GM19099 (cell line): ENCODE measurements around the gene PTPRD.

ENCODE experiments used
- POLR2A ChIP-seq: IDR thresholded peaks from 3 replicates; pipeline ENCODE4 v1.6.1; 2011; ENCODE audit warnings: low read depth; ENCODE audit not compliant: insufficient read length; ENCODE audit errors: extremely low read depth

PTPRD gene

DNA sequence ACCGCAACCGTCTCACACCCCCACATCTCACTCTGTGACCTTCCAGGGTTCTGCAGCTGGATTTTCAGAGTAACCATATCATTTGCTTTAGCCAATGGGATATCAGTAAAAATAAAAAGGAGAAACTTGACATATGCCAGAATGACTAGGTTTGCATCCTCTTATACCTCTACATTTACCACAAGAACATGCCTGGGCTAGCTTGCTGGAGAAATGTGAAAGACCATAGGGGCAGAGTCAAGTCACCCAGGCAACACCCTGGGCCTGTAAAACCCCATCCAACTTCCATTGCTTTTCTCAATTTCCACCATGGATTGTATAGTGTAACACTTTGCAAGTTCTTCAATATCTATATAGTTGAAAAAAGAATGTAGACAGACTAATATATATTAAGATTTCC is 731.1 kb downstream of the PTPRD start:
- no peak for TF ChIP-seq POLR2A

DNA sequence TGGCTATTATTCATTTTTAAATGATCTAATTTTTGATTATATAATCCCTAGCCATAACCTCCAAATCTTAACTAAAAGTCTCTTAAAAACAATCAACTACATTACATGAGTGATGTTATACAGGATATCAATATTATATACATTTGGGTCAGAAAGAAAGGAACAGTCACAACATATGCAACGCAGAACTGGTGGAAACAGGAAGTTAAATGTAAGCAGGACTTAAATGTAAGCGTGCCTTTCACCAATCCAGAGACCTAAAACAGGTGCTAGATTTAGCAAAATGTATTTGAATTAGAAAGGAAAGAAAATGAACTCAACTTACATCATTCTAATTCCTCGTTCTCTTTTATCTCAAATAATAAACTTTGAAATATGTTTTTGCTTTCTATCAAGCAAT is 738.5 kb downstream of the PTPRD start:
- TF ChIP-seq POLR2A: no peak

DNA sequence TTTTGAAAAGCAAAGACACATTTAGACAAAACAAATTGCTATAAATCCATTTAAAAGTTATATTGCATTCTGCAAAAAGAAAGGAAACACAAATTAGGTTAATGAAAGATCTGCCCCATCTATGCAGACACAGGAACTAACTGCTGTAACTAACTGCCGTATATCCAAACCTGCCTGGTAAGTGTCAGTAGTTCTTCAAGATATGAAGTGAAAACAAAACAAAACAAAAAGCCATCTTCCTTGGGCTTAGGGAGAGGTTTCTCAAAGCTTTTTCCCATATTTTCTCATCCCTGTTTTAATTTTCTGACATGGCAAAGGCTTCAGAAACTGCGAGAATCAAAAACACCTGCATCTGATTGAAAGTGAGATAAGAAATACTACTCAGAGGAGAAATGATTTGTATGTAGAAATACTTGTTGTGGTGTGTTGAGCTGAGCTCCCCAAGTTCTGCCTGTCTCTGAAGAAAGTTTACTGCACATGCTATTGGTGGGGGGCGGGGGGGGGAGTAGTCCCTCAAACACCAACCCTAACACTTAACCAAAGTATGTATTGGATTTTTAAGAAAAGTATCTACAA is 750.5 kb downstream of the PTPRD start:
- no peak for TF ChIP-seq POLR2A

DNA sequence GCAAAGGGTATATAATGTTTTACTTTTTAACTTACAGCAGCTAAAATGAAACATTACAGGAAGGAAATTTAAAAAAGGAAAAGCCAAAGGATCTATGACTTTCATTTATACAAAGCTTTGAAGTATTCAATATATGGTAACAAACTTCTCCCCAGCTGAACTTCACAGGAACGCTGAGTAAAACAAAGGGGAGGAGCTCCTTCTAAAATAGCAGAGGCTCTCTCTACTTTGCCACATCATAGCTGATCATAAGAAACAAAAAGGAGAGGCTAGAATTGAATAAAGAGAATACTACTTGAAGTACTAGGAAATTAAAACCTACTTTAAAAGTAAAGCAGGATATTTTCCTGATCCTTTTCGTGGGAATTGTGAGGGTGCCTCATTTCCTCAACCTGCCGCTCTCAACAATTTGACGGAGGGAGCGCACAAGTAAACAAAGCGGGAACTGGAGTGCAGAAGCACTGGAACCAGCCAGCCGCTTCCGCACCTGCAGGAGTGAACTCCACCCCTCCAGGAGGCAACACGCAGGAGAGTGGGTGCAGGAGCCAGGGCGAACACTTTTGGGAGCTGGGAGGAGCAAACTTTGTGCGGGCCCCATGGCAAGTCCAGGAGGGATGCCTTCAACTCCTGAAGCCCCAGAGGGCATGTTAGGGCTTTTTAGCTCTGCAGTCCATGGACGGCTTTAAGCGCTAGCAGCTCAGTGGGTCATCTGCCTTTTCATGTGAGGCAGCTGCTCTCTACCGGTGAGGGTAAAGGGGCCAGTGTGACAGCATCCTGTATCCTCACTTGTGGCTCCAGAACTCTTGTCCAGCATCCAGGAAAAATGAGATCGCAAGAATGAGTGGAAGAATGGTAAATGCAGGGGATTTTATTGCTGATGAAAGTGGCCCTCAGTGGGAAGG is 757.4 kb downstream of the PTPRD start:
- no peak for TF ChIP-seq POLR2A

DNA sequence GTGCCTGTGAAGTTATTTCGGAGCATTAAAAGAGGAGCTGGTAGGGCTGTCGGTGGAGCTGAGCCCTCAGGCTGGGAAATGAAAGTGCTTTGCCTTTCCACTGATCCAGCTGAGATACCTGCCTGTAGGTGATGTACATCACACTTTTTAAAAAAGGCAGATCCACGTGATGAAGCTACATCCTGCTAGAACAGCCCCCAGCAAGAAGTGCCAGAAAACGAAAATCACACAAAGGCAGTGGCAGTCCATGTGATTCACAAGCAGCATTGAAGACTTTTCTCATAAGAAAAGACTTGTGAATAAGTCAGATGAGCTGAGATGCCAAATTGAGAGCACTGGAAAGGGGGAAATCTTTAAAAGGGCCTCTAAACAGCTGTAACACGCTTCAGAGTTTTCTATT is 765.1 kb downstream of the PTPRD start:
- TF ChIP-seq POLR2A: no peak

DNA sequence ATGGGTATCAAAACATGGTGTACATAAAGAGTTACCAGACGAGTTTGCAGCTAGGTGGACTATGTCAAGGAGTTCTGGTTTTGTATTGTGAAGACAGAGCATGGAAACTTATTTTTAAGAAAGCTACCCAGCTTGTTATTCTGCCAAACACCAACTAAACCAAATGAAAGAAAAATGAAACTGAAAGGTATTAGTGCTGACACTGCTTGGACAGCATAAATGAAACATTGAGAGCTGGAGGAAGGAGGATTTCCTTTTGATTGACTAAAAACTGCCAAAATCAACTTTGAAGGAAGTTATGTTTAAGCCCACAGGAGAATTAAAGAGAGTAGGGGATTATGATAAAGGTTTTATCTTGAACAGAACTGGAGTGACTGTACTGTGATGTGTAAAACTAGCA is 766.2 kb downstream of the PTPRD start:
- TF ChIP-seq POLR2A: no peak

DNA sequence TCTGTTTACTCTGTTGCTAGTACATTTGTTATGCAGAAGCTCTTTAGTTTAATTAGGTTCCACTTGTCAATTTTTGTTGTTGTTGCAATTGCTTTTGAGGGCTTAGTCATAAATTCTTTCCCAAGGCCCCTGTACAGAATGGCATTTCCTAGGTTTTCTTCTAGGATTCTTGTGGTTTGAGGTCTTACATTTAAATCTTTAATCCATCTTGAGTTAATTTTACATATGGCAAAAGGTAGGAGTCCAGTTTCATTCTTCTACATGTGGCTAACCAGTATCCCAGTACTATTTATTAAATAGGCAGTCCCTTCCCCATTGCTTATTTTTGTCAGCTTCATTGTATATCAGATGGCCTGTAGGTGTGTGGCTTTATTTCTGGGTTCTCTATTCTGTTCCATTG is 792.4 kb downstream of the PTPRD start:
- no peak for TF ChIP-seq POLR2A

DNA sequence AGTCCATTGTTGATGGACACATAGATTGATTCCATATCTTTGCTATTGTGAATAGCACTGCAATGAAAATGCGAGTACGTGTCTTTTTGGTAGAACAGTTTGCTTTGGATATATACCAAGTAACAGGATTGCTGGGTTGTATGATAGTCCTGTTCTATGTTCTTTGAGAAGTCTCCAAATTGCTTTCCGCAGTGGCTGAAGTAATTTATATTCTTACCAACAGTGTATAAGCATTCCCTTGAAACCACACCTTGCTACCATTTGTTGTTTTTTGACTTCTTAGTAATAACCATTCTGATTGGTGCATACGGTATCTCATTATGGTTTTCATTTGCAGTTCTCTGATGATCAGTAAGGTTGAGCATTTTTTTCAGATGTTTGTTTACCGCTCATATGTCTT is 792.9 kb downstream of the PTPRD start:
- TF ChIP-seq POLR2A: no peak

DNA sequence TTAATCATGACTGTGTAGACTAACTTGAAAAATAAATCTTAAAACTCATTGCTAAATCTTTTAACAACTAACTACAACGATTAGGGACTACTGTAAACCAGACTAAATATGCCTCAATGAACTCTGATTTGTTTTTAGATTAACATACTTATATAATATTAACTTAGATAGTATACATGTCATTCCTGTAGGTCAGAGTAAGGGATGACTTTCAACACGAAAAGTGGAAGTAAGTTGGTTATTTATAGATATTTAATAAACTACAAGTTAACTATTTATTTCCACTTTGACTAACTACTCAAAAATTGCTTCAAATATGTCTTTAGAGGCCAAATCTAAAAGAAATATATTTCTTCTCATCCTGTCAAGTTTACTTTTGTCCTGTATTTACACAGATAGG is 795.6 kb downstream of the PTPRD start:
- no peak for TF ChIP-seq POLR2A

DNA sequence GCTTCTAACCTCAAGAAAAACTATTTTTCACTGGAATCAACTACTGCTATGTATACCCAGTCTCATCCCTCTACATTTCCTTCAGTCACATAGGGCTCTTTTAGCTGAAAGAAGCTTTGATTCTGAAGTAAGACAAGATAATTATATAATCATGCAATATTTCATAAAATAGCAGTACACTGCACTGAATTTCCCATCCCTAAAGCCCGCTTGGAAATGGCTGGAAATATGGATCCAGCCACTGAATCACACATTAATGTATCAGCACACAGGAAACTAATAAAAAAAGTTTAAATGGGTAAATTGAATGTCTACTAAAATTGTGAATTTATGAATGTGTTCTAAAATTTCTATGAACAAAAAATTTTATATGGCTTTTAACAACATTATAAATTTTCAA is 808.7 kb downstream of the PTPRD start:
- TF ChIP-seq POLR2A: no peak

DNA sequence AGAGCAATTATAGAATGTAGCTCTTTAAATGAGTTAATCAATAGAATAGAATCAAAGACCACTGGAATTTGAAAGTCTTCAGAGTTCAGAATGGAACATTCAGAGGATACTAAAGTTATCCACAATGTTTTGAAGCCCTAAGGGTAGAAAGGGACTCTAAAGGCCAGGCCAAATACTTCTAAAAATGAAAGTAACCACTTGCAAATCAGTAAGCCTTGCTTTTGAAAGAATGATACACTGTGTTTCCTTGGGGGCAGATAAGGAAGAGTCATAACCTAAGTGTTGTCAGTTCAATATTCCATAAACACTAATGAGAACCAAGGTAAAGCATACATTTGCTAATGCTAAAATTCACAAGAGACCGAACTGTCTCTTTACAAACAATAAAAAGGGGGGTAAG is 813.5 kb downstream of the PTPRD start:
- TF ChIP-seq POLR2A: no peak

DNA sequence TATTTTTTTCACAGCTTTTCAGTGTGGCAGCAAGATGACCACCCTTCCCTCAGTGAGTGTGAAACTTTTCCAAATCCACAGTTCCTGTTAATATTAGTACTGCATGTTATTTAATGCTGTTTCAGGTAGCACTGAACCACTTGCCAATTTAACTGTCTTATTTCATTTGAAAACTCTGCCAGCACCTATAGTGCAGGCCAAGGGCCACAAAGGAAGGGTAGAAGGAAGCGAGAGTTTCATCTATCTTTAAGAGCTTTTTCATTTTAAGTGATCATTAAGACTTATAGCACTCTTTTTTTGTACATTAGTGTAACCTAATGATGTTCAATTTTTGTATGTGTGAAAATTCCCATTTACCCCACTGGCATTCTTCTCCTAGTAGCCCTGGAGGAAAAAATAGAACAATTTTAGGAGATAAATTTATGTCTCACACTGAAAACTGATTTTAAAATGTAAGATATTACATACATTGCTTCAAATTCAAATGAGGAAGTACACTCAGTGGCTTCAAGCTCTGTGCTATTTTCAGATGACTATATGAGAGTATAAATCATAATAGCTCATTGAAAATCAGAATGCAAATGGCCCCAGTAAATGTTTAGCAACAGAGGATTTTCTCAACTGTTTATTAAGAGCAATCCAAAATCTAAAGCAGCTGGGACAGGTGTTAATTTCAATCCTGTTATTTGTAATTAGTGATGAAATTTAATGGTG is 820.5 kb downstream of the PTPRD start:
- TF ChIP-seq POLR2A: no peak

DNA sequence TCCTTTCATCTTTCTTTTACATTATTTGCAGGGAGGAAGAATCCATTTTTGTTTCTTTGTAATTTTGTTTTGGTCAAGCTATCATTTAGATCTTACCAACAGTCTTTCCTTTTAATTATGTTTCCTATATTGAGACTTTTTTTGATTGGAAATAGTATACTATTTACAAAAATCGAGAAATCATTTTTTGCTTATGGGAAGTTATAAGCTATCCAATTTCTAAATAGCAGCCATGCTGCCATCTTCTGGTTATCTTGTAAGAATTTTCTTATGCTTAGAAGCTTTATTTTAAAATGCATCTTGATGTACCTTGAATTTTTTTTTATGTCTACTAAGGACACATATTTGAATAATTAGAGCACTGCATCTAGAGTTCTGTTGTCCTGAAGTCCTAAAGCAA is 821.2 kb downstream of the PTPRD start:
- no peak for TF ChIP-seq POLR2A

DNA sequence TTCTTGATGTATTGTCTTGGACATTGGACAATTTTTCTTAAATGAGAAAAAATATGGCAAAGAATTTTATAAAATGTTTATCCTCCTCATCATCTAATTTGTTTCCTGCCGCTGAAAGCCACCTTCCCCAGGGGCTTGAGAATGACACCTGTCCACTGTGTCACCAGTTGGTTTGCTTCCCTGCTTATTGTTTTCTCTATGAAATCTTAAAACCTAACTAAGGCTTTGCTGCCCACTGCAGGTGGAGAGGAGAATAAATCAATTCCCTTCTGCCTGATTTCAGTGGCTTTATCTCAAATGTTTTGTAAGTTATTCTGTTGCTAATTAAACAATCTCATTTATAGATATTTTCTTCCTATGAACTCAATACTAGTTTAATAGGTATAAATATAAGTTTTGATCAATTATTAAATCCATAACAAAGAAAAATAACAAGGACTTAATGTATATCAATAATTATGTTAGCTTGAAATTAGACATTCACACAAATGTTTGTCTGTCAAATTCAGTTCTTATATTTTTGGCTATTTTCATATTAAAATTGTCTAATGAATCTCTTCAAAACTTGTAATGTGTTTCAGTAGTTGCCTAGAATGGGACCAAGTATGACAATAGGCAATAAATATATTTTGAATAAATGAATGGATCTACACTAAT is 822.5 kb downstream of the PTPRD start:
- no peak for TF ChIP-seq POLR2A

DNA sequence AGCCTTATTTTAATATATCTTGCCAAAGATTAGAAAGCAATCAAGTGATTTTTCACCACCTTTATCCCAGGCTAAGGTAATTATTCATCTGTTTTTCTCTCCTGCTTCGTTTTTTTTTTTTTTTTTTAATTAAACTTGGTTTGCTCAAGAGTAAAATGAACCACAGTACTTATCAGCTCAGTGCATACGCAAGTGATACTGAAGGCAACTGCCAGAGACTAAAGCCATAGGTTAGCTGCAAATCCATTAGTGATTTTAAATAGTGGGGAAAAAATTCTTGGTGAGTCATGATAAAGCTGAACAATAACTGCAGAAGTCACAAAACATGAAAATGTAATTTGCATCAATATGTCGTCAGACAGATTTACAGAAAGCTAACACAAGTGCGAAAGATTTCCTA is 829.1 kb downstream of the PTPRD start:
- no peak for TF ChIP-seq POLR2A
